Activated CD8-positive, alpha-beta T cell treated with anti-CD3 and anti-CD28 coated beads, Interleukin-2, amount 10 ng/mL, durations not matched to agents 7 days and 5 days (primary cell): ENCODE measurements around the gene PDIA5. TPM values are rescaled to one million over a fixed set of nuclear protein-coding genes. Genes with fewer than 3 reads are reported as not detected.
A peak's percentile ranks its signal among the peaks of the same experiment; 100 is the strongest.
"Not testable (repeated sequence)": the region's sequence is repeated elsewhere in the genome, so short reads cannot be mapped to it uniquely, and the experiment has no call there.

Source experiments
- ATAC-seq: fragments of 150-1000 bp; cut with Tn5 transposase; one replicate; pipeline ENCODE4 v1.10.0; 2021; ENCODE audit warnings: moderate library complexity
- CTCF ChIA-PET: fragments of 350-600 bp; sonication (Branson Sonifier 250); formaldehyde crosslinking; loops from one replicate; lab custom pipeline; 2021; ENCODE audit warnings: antibody characterized with exemption; lab: Charles Lee
- POLR2A ChIA-PET: fragments of 350-600 bp; sonication (Branson Sonifier 250); formaldehyde crosslinking; loops from one replicate; lab custom pipeline; 2021; ENCODE audit warnings: antibody characterized with exemption; lab: Charles Lee
- DNase-seq: peaks from one replicate; pipeline ENCODE4 v3.0.0-alpha.2; 2020
- H3K27ac Mint-ChIP-seq: one replicate; pipeline ENCODE4 v1.8.0; 2021; ENCODE audit warnings: mild to moderate bottlenecking, mixed read lengths
- H3K27me3 Mint-ChIP-seq: one replicate; pipeline ENCODE4 v1.8.0; 2021; ENCODE audit warnings: low read depth, mixed read lengths
- H3K36me3 Mint-ChIP-seq: one replicate; pipeline ENCODE4 v1.8.0; 2021; ENCODE audit warnings: low read depth, mixed read lengths
- H3K4me1 Mint-ChIP-seq: one replicate; pipeline ENCODE4 v1.8.0; 2021; ENCODE audit warnings: low read depth, mixed read lengths
- H3K4me3 Mint-ChIP-seq: one replicate; pipeline ENCODE4 v1.8.0; 2021; ENCODE audit warnings: mild to moderate bottlenecking, mixed read lengths
- H3K9me3 Mint-ChIP-seq: one replicate; pipeline ENCODE4 v1.8.0; 2022; ENCODE audit warnings: mixed read lengths; ENCODE audit not compliant: insufficient read depth
- total RNA-seq, 2 experiments: library from RNA; stranded (reverse); gene quantifications; one replicate each; pipeline ENCODE4 v1.2.3, GENCODE V29; 2021

The PDIA5 gene
- total RNA-seq, 2 experiments from 2014 or later = 8.8 to 11.4 TPM

GRCh38 chr3:123147754-123148535, 81.1 kb downstream of the PDIA5 start:
- H3K4me1 Mint-ChIP-seq = no peaks in the 10 kb centered on the region
- H3K9me3 Mint-ChIP-seq = no peaks in the 10 kb centered on the region
- peaks cover 48% of the 10 kb centered on the region for H3K36me3 Mint-ChIP-seq
- POLR2A ChIA-PET = no interaction called here
- H3K4me3 Mint-ChIP-seq = no peak overlapping the region
- ATAC-seq (no peak), DNase-seq (no peak)
- no peak overlapping the region for H3K27ac Mint-ChIP-seq
- H3K27me3 Mint-ChIP-seq = no peaks in the 10 kb centered on the region
- CTCF ChIA-PET = no interaction called here

GRCh38 chr3:123148772-123149171, 81.9 kb downstream of the PDIA5 start:
- Mint-ChIP-seq H3K36me3 (peaks cover 50% of the 10 kb centered on the region), H3K9me3 (no peaks in the 10 kb centered on the region), H3K27me3 (no peaks in the 10 kb centered on the region), H3K4me1 (no peaks in the 10 kb centered on the region), H3K27ac (no peak overlapping the region), H3K4me3 (no peak overlapping the region)
- DNase-seq = no peak
- POLR2A ChIA-PET = no interaction called here
- ATAC-seq = no peak
- CTCF ChIA-PET = no interaction called here

GRCh38 chr3:123149525-123149924, 82.7 kb downstream of the PDIA5 start:
- Mint-ChIP-seq H3K27me3 (no peaks in the 10 kb centered on the region), H3K4me1 (no peaks in the 10 kb centered on the region), H3K36me3 (peaks cover 50% of the 10 kb centered on the region), H3K4me3 (no peak overlapping the region), H3K27ac (no peak overlapping the region), H3K9me3 (no peaks in the 10 kb centered on the region)
- ChIA-PET CTCF (no interaction called here), POLR2A (no interaction called here)
- DNase-seq = no peak
- ATAC-seq = no peak

- Mint-ChIP-seq H3K4me3 (no peak overlapping the region), H3K36me3 (peaks cover 47% of the 10 kb centered on the region), H3K27ac (peak overlapping the region; percentile 75), H3K27me3 (no peaks in the 10 kb centered on the region), H3K9me3 (no peaks in the 10 kb centered on the region), H3K4me1 (no peaks in the 10 kb centered on the region)
- ChIA-PET POLR2A (interaction anchor here (0.8 kb wide), 1 partner anchor 10 kb away, joined by 3 read pairs; no protein-coding TSS in a partner anchor), CTCF (no interaction called here)
- ATAC-seq (no peak), DNase-seq (no peak)
Measured at GRCh38 chr3:123150449-123151215, 83.8 kb downstream of the PDIA5 start.

DNA sequence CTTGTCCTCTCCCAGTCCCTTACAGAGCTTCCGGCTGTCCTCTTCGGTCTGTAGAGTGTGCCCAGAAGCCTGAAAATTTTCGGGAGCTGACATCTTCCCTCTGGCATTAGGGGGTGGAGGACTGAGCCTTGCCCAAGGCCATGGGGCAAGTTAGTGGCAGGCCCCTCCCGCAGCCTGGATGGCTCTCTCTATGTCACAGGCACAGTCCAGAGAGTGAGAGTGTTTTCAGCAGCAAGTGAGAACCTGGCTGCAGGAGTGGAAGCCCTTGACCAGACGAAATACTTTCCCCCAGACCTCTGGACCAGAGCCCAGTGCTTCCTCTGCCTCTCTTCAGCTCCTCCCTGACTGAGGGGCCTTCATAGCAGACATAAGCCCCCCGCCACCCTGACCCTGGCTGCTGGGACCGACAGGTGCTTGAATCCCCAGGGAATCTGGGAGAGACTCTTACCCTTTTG, 84.5 kb downstream of the PDIA5 start:
- H3K9me3 Mint-ChIP-seq = no peaks in the 10 kb centered on the region
- H3K36me3 Mint-ChIP-seq = peaks cover 45% of the 10 kb centered on the region
- ChIA-PET CTCF (no interaction called here), POLR2A (no interaction called here)
- ATAC-seq = no peak
- DNase-seq = no peak
- H3K4me3 Mint-ChIP-seq = no peak overlapping the region
- peak overlapping the region; percentile 75 for H3K27ac Mint-ChIP-seq
- H3K27me3 Mint-ChIP-seq = no peaks in the 10 kb centered on the region
- no peaks in the 10 kb centered on the region for H3K4me1 Mint-ChIP-seq

- H3K27ac Mint-ChIP-seq = peak overlapping the region; percentile 75
- H3K4me3 Mint-ChIP-seq, H3K9me3 Mint-ChIP-seq, ATAC-seq, H3K4me1 Mint-ChIP-seq, DNase-seq, H3K27me3 Mint-ChIP-seq, CTCF ChIA-PET: not testable (repeated sequence)
- POLR2A ChIA-PET = interaction anchor here (0.7 kb wide), 1 partner anchor 24 kb away, joined by 4 read pairs; no protein-coding TSS in a partner anchor
- peaks cover 45% of the 10 kb centered on the region for H3K36me3 Mint-ChIP-seq
Measured at GRCh38 chr3:123151853-123152420, 85.1 kb downstream of the PDIA5 start.

GRCh38 chr3:123152687-123153086, 85.9 kb downstream of the PDIA5 start:
- CTCF ChIA-PET = no interaction called here
- POLR2A ChIA-PET = no interaction called here
- peaks cover 45% of the 10 kb centered on the region for H3K36me3 Mint-ChIP-seq
- ATAC-seq (no peak), DNase-seq (no peak)
- no peaks in the 10 kb centered on the region for H3K9me3 Mint-ChIP-seq
- H3K27ac Mint-ChIP-seq = no peak overlapping the region
- H3K27me3 Mint-ChIP-seq = no peaks in the 10 kb centered on the region
- no peak overlapping the region for H3K4me3 Mint-ChIP-seq
- no peaks in the 10 kb centered on the region for H3K4me1 Mint-ChIP-seq

- no peak overlapping the region for H3K4me3 Mint-ChIP-seq
- H3K4me1 Mint-ChIP-seq = no peaks in the 10 kb centered on the region
- POLR2A ChIA-PET = interaction anchor here (0.7 kb wide), 1 partner anchor 10 kb away, joined by 3 read pairs; no protein-coding TSS in a partner anchor
- CTCF ChIA-PET = interaction anchor here (0.6 kb wide), 1 partner anchor 33 kb away, joined by 3 read pairs; no protein-coding TSS in a partner anchor
- DNase-seq = no peak
- no peaks in the 10 kb centered on the region for H3K9me3 Mint-ChIP-seq
- no peak for ATAC-seq
- H3K27me3 Mint-ChIP-seq = no peaks in the 10 kb centered on the region
- H3K36me3 Mint-ChIP-seq = peaks cover 40% of the 10 kb centered on the region
- H3K27ac Mint-ChIP-seq = peak overlapping the region; percentile 6
Measured at GRCh38 chr3:123153125-123154019, 86.5 kb downstream of the PDIA5 start.

DNA sequence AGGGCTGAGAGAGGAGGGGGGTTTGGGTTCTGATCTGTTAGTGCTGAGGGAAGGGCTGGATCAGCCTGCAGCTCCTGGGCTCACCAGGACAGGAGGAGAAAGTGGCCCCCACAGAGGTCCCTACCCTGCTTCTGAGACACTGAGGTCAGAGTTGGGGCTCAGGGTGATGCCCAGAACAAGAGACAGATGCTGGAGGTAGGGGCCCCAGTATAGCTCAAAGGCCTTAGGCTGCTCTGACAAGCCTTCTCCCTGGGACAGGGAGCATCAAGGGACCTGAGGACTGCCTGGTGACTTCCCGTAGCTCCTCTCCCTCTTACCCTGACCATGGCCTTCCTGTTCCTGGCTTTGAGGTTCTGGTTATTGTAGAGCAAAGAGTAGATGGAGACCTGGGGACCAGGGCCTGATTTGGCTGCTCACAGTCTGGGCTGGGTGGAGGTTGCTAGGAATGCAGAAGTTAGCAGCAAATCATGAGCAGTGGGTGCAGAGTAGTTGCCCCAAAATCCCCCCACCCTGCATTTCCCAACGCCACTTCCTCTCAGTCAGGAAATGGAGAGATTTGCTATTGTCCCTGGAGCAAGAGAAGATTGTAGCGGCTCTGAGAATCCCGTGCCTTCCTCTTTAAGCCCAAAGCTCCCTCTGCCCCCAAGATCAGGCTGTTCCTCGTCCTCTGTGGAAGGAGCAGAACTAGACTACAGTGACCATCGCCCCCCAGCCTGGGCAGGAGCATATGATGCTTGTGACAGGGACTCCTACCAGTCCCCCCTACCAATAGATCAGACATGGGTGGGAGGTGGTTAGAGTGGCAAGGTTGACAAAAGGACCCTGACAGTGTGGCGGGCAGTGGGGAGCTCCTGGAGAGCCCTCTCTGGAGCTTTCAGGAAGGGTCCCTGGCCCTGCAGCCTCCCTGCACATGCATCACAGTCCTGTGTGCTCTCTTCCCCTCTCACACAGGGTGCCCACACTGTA, 87.5 kb downstream of the PDIA5 start:
- POLR2A ChIA-PET = no interaction called here
- H3K27me3 Mint-ChIP-seq = no peaks in the 10 kb centered on the region
- H3K4me1 Mint-ChIP-seq = no peaks in the 10 kb centered on the region
- CTCF ChIA-PET = no interaction called here
- DNase-seq = no peak
- no peak overlapping the region for H3K27ac Mint-ChIP-seq
- no peaks in the 10 kb centered on the region for H3K9me3 Mint-ChIP-seq
- no peak overlapping the region for H3K4me3 Mint-ChIP-seq
- ATAC-seq = no peak
- H3K36me3 Mint-ChIP-seq = peaks cover 31% of the 10 kb centered on the region

DNA sequence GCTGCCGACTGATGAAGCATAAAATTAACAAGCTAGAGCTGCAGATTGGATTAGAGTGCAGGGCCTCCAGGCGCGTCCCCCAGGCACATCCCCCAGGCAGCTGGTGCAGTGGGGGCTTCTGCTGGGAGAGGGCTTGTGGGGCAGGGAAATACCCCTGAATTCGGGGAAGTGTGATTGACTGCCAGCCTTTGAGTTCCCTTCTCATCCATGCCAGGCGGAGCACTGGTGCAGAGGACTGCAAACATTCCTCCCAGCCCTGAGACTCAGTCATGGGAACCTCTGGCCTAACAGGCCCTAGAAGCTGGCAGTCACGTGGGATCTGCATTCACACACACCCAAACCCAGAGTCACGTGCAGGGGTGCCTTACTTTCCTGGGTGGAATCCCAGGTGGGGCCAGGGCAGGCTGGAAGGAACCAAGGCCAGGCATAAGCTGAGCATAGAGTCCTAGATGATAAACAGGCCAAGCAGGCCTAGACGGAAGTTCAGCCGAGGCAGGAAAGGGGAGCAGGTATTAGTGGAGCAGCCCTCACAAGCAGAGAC, 88.7 kb downstream of the PDIA5 start:
- Mint-ChIP-seq H3K36me3 (peaks cover 18% of the 10 kb centered on the region), H3K27me3 (no peaks in the 10 kb centered on the region)
- POLR2A ChIA-PET = no interaction called here

More for the DNA sequence above, 88.7 kb downstream of the PDIA5 start:
- CTCF ChIA-PET = no interaction called here
- Mint-ChIP-seq H3K9me3 (no peaks in the 10 kb centered on the region), H3K4me1 (no peaks in the 10 kb centered on the region), H3K27ac (no peak overlapping the region), H3K4me3 (no peak overlapping the region)
- ATAC-seq = no peak
- DNase-seq = no peak
